HEK293T (cell line): ENCODE results near the gene RNGTT.
A peak's percentile ranks its signal among the peaks of the same experiment; 100 is the strongest.
"Not testable (repeated sequence)": the region's sequence is repeated elsewhere in the genome, so short reads cannot be mapped to it uniquely, and the experiment has no call there.

Source experiments
- CTCF ChIA-PET: fragments of 350-600 bp; formaldehyde crosslinking; extraction: SDS; loops from one replicate; lab custom pipeline; 2021; ENCODE audit warnings: antibody characterized with exemption, inconsistent platforms; lab: Yijun Ruan, JAX
- POLR2A ChIA-PET: fragments of 350-600 bp; formaldehyde crosslinking; extraction: SDS; loops from one replicate; lab custom pipeline; 2020; ENCODE audit warnings: antibody characterized with exemption, inconsistent platforms; lab: Yijun Ruan, JAX
- DNase-seq: peaks from one replicate; pipeline ENCODE4 v3.0.0; 2012; ENCODE audit warnings: mixed read lengths; ENCODE audit errors: extremely low spot score
- ARNT ChIP-seq: fragments of 450-650 bp; IDR thresholded peaks from 2 replicates; pipeline ENCODE4 v1.6.1; 2017; ENCODE audit warnings: mild to moderate bottlenecking
- BHLHE40 ChIP-seq: fragments of 450-650 bp; IDR thresholded peaks from 2 replicates; pipeline ENCODE4 v1.6.1; 2016; ENCODE audit warnings: mild to moderate bottlenecking, moderate library complexity, borderline replicate concordance
- CTBP1 ChIP-seq: fragments of 450-650 bp; IDR thresholded peaks from 2 replicates; pipeline ENCODE4 v1.6.1; 2016; ENCODE audit warnings: borderline replicate concordance
- ELF4 ChIP-seq: fragments of 450-650 bp; IDR thresholded peaks from 2 replicates; pipeline ENCODE4 v1.6.1; 2017; ENCODE audit warnings: antibody characterized with exemption
- FOXA1 ChIP-seq: fragments of 450-650 bp; IDR thresholded peaks from 2 replicates; pipeline ENCODE4 v1.6.1; 2016; ENCODE audit warnings: mild to moderate bottlenecking
- FOXK2 ChIP-seq: fragments of 450-650 bp; IDR thresholded peaks from 2 replicates; pipeline ENCODE4 v1.6.1; 2016; ENCODE audit warnings: mild to moderate bottlenecking
- FOXM1 ChIP-seq: fragments of 450-650 bp; IDR thresholded peaks from 2 replicates; pipeline ENCODE4 v1.6.1; 2017; ENCODE audit warnings: mild to moderate bottlenecking, borderline replicate concordance
- HDGF ChIP-seq: fragments of 450-650 bp; IDR thresholded peaks from 2 replicates; pipeline ENCODE4 v1.6.1; 2017; ENCODE audit warnings: antibody characterized with exemption, borderline replicate concordance
- L3MBTL2 ChIP-seq: fragments of 450-650 bp; conservative IDR thresholded peaks from 2 replicates; pipeline ENCODE4 v1.6.1; 2016; ENCODE audit warnings: mild to moderate bottlenecking
- LEF1 ChIP-seq: fragments of 450-650 bp; IDR thresholded peaks from 2 replicates; pipeline ENCODE4 v1.6.1; 2017; ENCODE audit warnings: mild to moderate bottlenecking, borderline replicate concordance
- NFRKB ChIP-seq: fragments of 450-650 bp; IDR thresholded peaks from 2 replicates; pipeline ENCODE4 v1.6.1; 2016; ENCODE audit warnings: mild to moderate bottlenecking, moderate library complexity
- SP1 ChIP-seq: fragments of 450-650 bp; IDR thresholded peaks from 2 replicates; pipeline ENCODE4 v1.6.1; 2017
- SUZ12 ChIP-seq: fragments of 450-650 bp; IDR thresholded peaks from 2 replicates; pipeline ENCODE4 v1.6.1; 2016; ENCODE audit warnings: mild to moderate bottlenecking
- TARDBP ChIP-seq: fragments of 450-650 bp; IDR thresholded peaks from 2 replicates; pipeline ENCODE4 v1.6.1; 2016
- ZNF384 ChIP-seq: fragments of 450-650 bp; IDR thresholded peaks from 2 replicates; pipeline ENCODE4 v1.6.1; 2016
- TF ChIP-seq, protein P1 (sequence below): fragments of 450-650 bp; IDR thresholded peaks from 2 replicates; pipeline ENCODE4 v1.6.1; 2016

The RNGTT gene

DNA sequence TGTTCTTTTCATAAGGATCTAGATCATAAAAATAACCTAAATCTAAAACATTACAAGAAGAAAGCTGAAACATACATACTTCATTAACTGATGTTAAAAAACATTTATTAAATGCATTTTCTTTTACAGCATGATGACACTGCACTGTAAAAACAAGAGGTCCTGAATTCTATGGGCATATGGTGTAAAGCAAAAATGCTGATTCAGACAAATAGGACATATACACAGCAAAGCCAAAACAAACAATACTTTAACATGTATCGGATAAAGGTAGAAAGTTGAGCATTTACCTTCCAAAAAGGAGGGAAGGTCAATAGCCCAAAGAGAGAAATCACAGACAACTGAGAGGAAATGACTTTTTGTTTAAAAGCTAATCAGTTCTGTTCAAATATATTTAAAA, 221.5 kb downstream of the RNGTT start:
- TF ChIP-seq LEF1, result no peak
- no peak for TF ChIP-seq L3MBTL2
- TF ChIP-seq, protein P1, sequence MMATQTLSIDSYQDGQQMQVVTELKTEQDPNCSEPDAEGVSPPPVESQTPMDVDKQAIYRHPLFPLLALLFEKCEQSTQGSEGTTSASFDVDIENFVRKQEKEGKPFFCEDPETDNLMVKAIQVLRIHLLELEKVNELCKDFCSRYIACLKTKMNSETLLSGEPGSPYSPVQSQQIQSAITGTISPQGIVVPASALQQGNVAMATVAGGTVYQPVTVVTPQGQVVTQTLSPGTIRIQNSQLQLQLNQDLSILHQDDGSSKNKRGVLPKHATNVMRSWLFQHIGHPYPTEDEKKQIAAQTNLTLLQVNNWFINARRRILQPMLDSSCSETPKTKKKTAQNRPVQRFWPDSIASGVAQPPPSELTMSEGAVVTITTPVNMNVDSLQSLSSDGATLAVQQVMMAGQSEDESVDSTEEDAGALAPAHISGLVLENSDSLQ, result no peak
- no peak for TF ChIP-seq ZNF384
- TF ChIP-seq FOXA1, result no peak
- TF ChIP-seq FOXM1, result no peak
- no peak for TF ChIP-seq NFRKB
- no peak for TF ChIP-seq FOXK2
- TF ChIP-seq HDGF, result no peak
- no peak for TF ChIP-seq SUZ12
- TF ChIP-seq TARDBP, result no peak
- no peak for TF ChIP-seq ARNT
- TF ChIP-seq BHLHE40, result no peak
- no peak for TF ChIP-seq SP1
- no peak for TF ChIP-seq ELF4
- no peak for TF ChIP-seq CTBP1
- ChIA-PET POLR2A (no interaction called here), CTCF (no interaction called here)
- no peak for DNase-seq

DNA sequence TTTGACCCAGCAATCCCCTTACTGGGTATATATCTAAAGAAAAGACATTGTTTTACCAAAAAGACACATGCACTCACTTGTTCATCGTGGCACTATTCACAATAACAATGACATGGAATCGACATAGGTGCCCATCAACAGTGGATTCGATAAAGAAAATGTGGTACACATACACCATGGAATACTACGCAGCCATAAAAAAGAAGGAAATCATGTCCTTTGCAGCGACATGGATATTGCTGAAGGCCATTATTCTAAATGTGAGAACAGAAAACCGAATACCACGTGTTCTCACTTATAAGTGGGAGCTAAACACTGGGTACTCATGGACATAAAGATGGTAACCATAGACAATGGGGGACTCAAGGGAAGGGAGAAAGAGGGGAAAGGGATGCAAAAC, 222.3 kb downstream of the RNGTT start:
- POLR2A ChIA-PET, result no interaction called here
- no peak for DNase-seq
- CTCF ChIA-PET, result no interaction called here
- no peak for TF ChIP-seq LEF1

DNA sequence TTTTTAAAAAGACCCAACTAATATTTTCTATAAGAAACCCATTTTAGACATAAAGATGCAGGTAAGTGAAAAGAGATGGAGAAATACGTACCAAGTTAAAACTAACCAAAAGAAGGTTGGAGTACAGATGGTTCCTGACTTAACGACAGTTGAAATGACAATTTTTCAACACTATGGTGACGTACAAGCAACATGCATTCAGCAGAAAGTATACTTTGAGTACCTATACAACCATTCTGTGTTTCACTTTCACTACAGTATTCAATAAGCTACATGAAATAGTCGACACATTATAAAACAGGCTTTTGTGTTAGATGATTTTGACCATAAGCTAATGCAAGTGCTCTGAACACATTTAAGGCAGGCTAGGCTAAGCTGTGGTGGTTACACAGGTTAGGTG, 228.9 kb downstream of the RNGTT start:
- POLR2A ChIA-PET, result no interaction called here
- CTCF ChIA-PET, result interaction anchor here (0.7 kb wide), 1 partner anchor 11 kb away, joined by 4 read pairs; no protein-coding TSS in a partner anchor
- DNase-seq, result no peak

DNA sequence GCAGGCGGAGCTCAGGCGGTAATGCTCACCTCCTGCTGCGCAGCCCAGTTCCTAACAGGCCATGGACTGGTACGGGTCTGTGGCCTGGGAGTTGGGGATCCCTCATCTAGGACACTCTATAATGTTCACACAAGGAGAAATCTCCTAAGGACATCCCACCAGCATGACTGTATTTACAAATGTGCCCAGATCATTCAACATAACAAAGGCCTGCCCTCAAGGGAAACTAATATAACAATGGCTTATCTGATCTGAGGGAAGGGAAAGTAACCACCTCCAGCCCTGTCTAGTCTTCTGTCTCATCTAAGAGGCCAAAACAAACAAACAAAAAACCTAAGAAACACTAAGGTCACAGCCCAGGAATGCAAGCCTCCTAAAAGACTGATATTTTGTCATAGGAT, 232.8 kb downstream of the RNGTT start:
- no peak for DNase-seq
- CTCF ChIA-PET, result no interaction called here
- POLR2A ChIA-PET, result no interaction called here
- TF ChIP-seq, protein P1, result no peak
- no peak for TF ChIP-seq FOXM1
- TF ChIP-seq BHLHE40, result no peak
- no peak for TF ChIP-seq CTBP1
- no peak for TF ChIP-seq ZNF384
- no peak for TF ChIP-seq ELF4
- no peak for TF ChIP-seq HDGF
- TF ChIP-seq L3MBTL2, result no peak
- TF ChIP-seq FOXK2, result no peak
- no peak for TF ChIP-seq NFRKB
- no peak for TF ChIP-seq SP1
- no peak for TF ChIP-seq ARNT

More for the DNA sequence above, 228.9 kb downstream of the RNGTT start:
- TF ChIP-seq ZNF384 (no peak), SUZ12 (no peak), ARNT (no peak), L3MBTL2 (no peak), BHLHE40 (no peak), LEF1 (no peak), TARDBP (no peak), FOXK2 (no peak), CTBP1 (no peak), FOXM1 (no peak), FOXA1 (no peak), ELF4 (no peak), SP1 (no peak), HDGF (no peak), NFRKB (no peak)
- TF ChIP-seq, protein P1, result no peak

DNA sequence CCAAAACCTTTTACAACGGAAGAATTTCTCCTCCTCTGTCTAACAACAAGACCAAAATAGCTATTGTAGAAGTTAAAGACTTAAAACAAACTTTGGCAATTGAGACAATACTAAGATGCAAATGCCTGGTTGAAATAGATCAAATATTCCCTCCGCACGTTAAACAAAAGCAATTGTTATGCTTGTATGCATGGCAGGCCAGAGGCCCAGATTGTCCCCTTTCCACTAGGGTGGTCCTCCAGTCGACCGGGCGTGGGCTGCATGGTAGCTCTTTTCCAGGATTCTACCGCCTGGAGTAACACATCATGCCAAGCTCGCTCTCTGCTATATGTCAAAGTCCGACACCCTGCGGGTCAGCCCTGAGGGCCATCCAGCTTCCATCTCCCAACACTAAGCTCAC, 234.7 kb downstream of the RNGTT start:
- CTCF ChIA-PET, result no interaction called here

DNA sequence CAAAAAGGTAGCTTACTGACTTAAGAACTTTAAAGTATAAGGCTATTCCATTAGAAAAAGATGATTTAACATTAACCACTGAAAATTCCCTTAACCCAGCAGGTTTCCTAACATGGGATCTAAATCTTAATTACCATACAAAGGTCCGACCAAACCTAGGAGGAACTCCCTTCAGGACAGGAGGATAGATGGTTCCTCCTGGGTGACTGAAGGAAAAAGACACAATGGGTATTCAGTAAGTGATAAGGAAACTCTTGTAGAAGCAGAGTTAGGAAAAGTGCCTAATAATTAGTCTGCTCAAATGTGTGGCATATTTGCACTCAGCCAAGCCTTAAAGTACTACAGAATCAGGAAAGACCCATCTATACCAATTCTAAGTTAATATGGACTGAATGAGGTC, 237.0 kb downstream of the RNGTT start:
- CTCF ChIA-PET, POLR2A ChIA-PET, DNase-seq: not testable (repeated sequence)

More for the DNA sequence above, 234.7 kb downstream of the RNGTT start:
- TF ChIP-seq SUZ12 (no peak), ZNF384 (no peak), L3MBTL2 (no peak)
- POLR2A ChIA-PET, result no interaction called here
- no peak for DNase-seq

DNA sequence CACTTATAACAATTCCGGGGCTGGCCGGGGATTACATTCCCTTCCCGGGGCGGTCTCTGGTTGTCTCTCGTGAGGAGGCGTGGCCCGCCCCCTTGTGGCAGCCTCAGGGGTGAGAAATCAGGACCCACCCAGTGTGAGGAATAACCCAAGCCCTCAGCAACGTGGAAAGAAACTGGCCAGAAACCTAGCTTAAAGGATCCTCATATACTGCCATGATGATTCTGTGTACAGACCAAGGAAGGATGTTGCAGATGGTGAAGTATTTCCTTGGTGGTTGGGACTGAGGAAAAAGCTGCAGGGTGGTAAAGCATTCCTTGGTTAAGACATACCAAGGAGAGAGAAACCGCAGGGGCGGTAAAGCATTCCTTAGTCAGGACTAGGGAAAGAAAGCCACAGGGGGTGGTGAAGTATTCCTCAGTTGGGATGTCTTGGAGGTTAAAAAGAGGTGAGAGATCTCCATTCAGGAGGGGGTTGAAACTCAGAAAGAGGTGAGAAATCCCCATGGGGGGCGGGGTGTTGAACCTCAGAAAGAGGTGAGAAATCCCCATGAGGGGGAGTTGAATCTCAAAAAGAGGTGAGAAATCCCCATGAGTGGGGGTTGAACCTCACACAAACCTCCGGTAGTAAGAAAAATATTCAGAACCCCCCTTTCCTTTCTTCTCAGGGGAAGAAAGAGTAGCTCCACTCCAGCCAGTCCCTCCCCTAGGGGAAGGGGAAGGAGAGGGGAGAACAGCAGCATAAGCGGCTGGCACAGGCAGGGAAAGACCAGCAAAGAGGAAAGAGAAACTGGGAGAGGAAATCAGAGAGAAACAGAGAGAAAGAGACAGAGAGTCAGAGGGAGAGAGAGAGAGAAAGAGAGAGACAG, 238.1 kb downstream of the RNGTT start:
- DNase-seq, result peak; percentile 23
- POLR2A ChIA-PET, result no interaction called here
- CTCF ChIA-PET, result no interaction called here
- TF ChIP-seq, protein P1, result no peak
- TF ChIP-seq SUZ12, result no peak
- TF ChIP-seq HDGF, result no peak
- TF ChIP-seq BHLHE40, result no peak
- no peak for TF ChIP-seq LEF1
- TF ChIP-seq FOXM1, result no peak
- TF ChIP-seq SP1, result no peak
- no peak for TF ChIP-seq NFRKB
